ENCODE data around the gene PPP1R3F. TPM values are rescaled to one million over a fixed set of nuclear protein-coding genes. Genes with fewer than 3 reads are reported as not detected.
A peak's percentile ranks its signal among the peaks of the same experiment; 100 is the strongest.

Gene PPP1R3F
- total RNA-seq = 10 to 100 TPM; 12.6 to 14.8 TPM

DNA sequence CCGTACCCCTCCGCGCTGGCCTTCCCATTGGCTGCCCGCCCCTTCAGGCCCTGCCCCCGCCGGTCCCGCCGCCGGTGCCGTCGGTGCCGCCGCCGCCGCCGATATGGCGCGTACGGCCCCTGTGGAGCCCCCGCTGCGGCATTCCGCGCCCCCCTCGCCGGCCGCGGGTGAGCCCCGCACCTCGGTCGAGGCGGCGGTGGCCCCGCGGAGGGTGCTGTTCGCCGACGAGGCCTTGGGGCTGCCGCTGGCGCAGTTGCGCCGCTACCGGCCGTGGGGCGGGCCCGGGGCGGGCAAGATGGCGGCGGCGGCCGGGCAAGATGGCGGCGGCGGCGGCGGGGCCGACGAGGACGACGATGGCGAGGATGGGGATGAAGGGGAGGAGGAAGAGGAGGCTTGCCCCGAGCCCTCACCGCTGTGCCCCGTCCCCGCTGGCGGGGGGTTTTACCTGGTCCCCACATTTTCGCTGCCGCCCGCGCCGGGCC lies at the start of gene PPP1R3F:
PPP1R3F (plus strand) TSS at position 27 of the 482 bp plus-strand sequence; CDS start at position 104, 77 bp downstream.
- ATAC-seq (ENCODE audit: insufficient number of reproducible peaks, low FRiP score, low read depth) (peak; percentile 4), DNase-seq (ENCODE audit: low spot score) (no peak)
- no peaks in the 10 kb centered on the region for H3K27me3 ChIP-seq (replicated peaks; ENCODE audit: insufficient read depth)
- TF ChIP-seq CTCF (IDR thresholded peaks at IDR 0.05) = no peak
- H3K4me1 ChIP-seq (ENCODE audit: control insufficient read depth in 1 of 2, low read depth in 2 of 2) = peaks cover 5 to 26% of the 10 kb centered on the region in 2 donors
- H3K9me3 ChIP-seq = no peaks in the 10 kb centered on the region
- peak within 1 kb of the TSS; percentile 86 to 89 for H3K27ac ChIP-seq
- peak within 1 kb of the TSS; percentile 81 for H3K4me3 ChIP-seq
- H3K36me3 ChIP-seq = no peaks in the 10 kb centered on the region

DNA sequence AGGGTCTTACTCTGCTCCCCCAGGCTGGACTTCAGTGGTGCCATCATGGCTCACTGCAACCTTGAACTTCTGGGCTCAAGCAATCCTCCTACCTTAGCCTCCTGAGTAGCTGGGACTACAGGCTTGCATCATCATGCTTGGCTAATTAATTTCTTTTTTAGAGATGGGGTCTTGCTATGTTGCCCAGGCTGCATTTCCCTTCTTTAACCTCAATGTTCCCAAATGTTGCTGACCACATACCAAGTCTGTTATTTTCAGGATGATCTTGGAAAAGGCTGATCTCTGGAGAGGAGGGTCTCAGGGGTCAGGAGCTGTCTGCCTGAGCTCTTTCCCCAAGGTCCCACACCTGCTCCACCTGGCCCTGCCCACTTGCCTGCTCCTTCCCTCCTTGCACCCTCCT lies 49.5 kb upstream of the PPP1R3F start:
- H3K36me3 ChIP-seq = no peaks in the 10 kb centered on the region
- no peaks in the 10 kb centered on the region for H3K4me1 ChIP-seq (ENCODE audit: control insufficient read depth in 1 of 2, low read depth in 2 of 2)
- no peaks in the 10 kb centered on the region for H3K27me3 ChIP-seq (replicated peaks; ENCODE audit: insufficient read depth)
- ATAC-seq (ENCODE audit: insufficient number of reproducible peaks, low FRiP score, low read depth) (no peak), DNase-seq (ENCODE audit: low spot score) (no peak)
- H3K27ac ChIP-seq = no peak overlapping the region
- no peak for TF ChIP-seq CTCF (IDR thresholded peaks at IDR 0.05)
- no peaks in the 10 kb centered on the region for H3K9me3 ChIP-seq
- H3K4me3 ChIP-seq = no peak overlapping the region

DNA sequence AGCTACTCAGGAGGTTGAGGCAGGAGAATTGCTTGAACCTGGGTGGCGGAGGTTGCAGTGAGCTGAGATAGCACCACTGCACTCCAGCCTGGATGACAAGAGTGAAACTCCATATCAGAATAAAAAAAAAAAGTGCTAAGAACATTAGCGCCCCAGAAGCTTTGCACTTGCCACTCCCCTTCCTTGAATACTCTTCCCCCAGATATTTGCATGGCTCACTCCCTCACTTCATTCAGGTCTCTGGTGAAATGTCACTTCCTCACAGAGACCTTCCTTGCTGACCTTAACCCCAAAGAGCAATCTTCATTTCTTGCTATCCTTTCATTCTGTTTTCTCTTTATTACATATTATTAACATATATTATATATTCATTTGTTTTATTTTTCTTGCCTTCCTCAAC lies 47.7 kb upstream of the PPP1R3F start:
- no peaks in the 10 kb centered on the region for H3K9me3 ChIP-seq
- H3K36me3 ChIP-seq = no peaks in the 10 kb centered on the region
- ATAC-seq (ENCODE audit: insufficient number of reproducible peaks, low FRiP score, low read depth) (no peak), DNase-seq (ENCODE audit: low spot score) (no peak)
- H3K4me3 ChIP-seq = no peak overlapping the region
- no peak overlapping the region for H3K27ac ChIP-seq
- no peak for TF ChIP-seq CTCF (IDR thresholded peaks at IDR 0.05)
- no peaks in the 10 kb centered on the region for H3K27me3 ChIP-seq (replicated peaks; ENCODE audit: insufficient read depth)
- no peaks in the 10 kb centered on the region for H3K4me1 ChIP-seq (ENCODE audit: control insufficient read depth in 1 of 2, low read depth in 2 of 2)

- H3K36me3 ChIP-seq = no peaks in the 10 kb centered on the region
- no peak for TF ChIP-seq CTCF (IDR thresholded peaks at IDR 0.05)
- DNase-seq (ENCODE audit: low spot score) = no peak
- no peak overlapping the region for H3K27ac ChIP-seq
- H3K4me3 ChIP-seq = no peak overlapping the region
- H3K9me3 ChIP-seq = no peaks in the 10 kb centered on the region
- ATAC-seq (ENCODE audit: insufficient number of reproducible peaks, low FRiP score, low read depth) = no peak
- no peaks in the 10 kb centered on the region for H3K27me3 ChIP-seq (replicated peaks; ENCODE audit: insufficient read depth)
- no peaks in the 10 kb centered on the region for H3K4me1 ChIP-seq (ENCODE audit: control insufficient read depth in 1 of 2, low read depth in 2 of 2)
Observed at GRCh38 chrX:49225858-49226257, 43.7 kb upstream of the PPP1R3F start.

DNA sequence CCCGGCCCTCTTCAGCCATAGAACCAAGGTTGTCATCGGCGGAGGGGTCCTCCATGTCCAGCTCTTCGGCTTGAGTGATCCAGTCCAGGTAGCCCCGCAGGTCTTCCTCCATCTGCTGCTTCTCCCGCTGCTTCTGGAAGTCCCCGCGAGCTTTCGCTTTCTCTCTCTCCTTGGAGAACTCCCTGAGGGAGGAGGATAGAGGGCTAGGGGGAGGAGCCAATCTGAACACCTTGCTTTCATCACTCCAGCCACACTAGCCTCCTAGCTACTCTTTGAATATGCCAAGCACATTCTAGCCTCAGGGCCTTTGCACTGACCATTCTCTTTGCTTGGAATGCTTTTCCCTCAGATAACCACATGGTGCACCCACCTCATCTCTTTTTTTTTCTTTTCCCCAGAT lies 42.6 kb upstream of the PPP1R3F start:
- no peak for TF ChIP-seq CTCF (IDR thresholded peaks at IDR 0.05)
- ATAC-seq (ENCODE audit: insufficient number of reproducible peaks, low FRiP score, low read depth) = no peak
- no peaks in the 10 kb centered on the region for H3K9me3 ChIP-seq

More for the DNA sequence above, 42.6 kb upstream of the PPP1R3F start:
- no peaks in the 10 kb centered on the region for H3K27me3 ChIP-seq (replicated peaks; ENCODE audit: insufficient read depth)
- no peak for DNase-seq (ENCODE audit: low spot score)
- no peaks in the 10 kb centered on the region for H3K36me3 ChIP-seq
- no peak overlapping the region for H3K4me3 ChIP-seq
- H3K4me1 ChIP-seq (ENCODE audit: control insufficient read depth in 1 of 2, low read depth in 2 of 2) = no peaks in the 10 kb centered on the region
- H3K27ac ChIP-seq = no peak overlapping the region

Measured in thoracic aorta (tissue), 2 donors.